HepG2 (cell line): ENCODE results near the gene PCBP2. TPM values are rescaled to one million over a fixed set of nuclear protein-coding genes. Genes with fewer than 3 reads are reported as not detected.
A peak's percentile ranks its signal among the peaks of the same experiment; 100 is the strongest.

Experiments used
- ATAC-seq: fragments of 200-7000 bp; cut with Tn5 transposase; 3 replicates; pipeline ENCODE4 v1.9.1; 2020; ENCODE audit warnings: mild to moderate bottlenecking, moderate library complexity
- BruUV-seq: library from RNA; stranded (reverse); fragments of 400-500 nt; replicated peaks from 2 replicates; lab custom pipeline; 2021; lab: Mats Ljungman, UMichigan
- CTCF ChIA-PET: fragments of 300-600 bp; formaldehyde crosslinking; extraction: SDS; loops from one replicate; lab custom pipeline; 2021; ENCODE audit warnings: low total read pairs, inconsistent platforms, low intra/inter-chr PET ratio; lab: Yijun Ruan, JAX
- POLR2A ChIA-PET: fragments of 350-600 bp; sonication (Branson Sonifier 250); formaldehyde crosslinking; loops from one replicate; lab custom pipeline; 2020; ENCODE audit warnings: antibody characterized with exemption, inconsistent platforms; lab: Yijun Ruan, JAX
- DNase-seq: peaks from one replicate; pipeline ENCODE4 v3.0.0-alpha.2; 2015; ENCODE audit warnings: low spot score
- FAIRE-seq: peaks from 3 replicates; lab custom pipeline; 2011; peaks lifted over from hg19 to GRCh38; lab: Jason Lieb, UNC
- H2AFZ ChIP-seq: one replicate; pipeline ENCODE4 v1.6.1; 2011; ENCODE audit warnings: low read length, inconsistent platforms
- H3K27ac ChIP-seq: fragments of 300-600 bp; 3 replicates; pipeline ENCODE4 v1.8.0; 2011; ENCODE audit warnings: mixed run types, mild to moderate bottlenecking, mixed read lengths, low read length, inconsistent platforms; ENCODE audit not compliant: insufficient read depth; ENCODE audit errors: extremely low read length
- H3K27me3 ChIP-seq, 2 experiments: fragments of 200-600 bp in 1 of 2; 2 replicates in 1 of 2; 3 replicates in 1 of 2; pipeline versions ENCODE4 v1.6.0 to v1.8.0; 2011; ENCODE audit warnings: low read length in 2 of 2, mild to moderate bottlenecking in 2 of 2, moderate library complexity in 2 of 2, inconsistent platforms in 1 of 2; ENCODE audit not compliant: insufficient read depth in 2 of 2, control insufficient read depth in 1 of 2
- H3K36me3 ChIP-seq, 2 experiments: fragments of 200-600 bp in 1 of 2; replicated peaks in 1 of 2; 2 replicates in 1 of 2; 3 replicates in 1 of 2; pipeline versions ENCODE4 v1.5.1 to v1.8.0; 2011; ENCODE audit warnings: low read length in 2 of 2, inconsistent platforms in 1 of 2; ENCODE audit not compliant: insufficient read depth in 2 of 2, control insufficient read depth in 1 of 2
- H3K4me1 ChIP-seq: 2 replicates; pipeline ENCODE4 v1.5.1; 2012; ENCODE audit warnings: low read length, inconsistent platforms; ENCODE audit not compliant: insufficient read depth
- H3K4me2 ChIP-seq: 2 replicates; pipeline ENCODE4 v1.6.0; 2011; ENCODE audit warnings: low read depth, low read length, inconsistent platforms
- H3K4me3 ChIP-seq, 3 experiments: fragments of 200-600 bp in 1 of 3; sonication (generic), shearing (Covaris generic) in 1 of 3; replicated peaks in 1 of 3; 2 replicates each; pipeline ENCODE4 v1.5.1; 2011 to 2016; ENCODE audit warnings: low read length in 3 of 3, inconsistent platforms in 2 of 3, low read depth in 2 of 3, mild to moderate bottlenecking in 2 of 3, control low read depth in 1 of 3, mixed read lengths in 1 of 3; ENCODE audit not compliant: insufficient read depth in 1 of 3
- H3K79me2 ChIP-seq: one replicate; pipeline ENCODE4 v1.6.1; 2011; ENCODE audit warnings: low read length, inconsistent platforms; ENCODE audit not compliant: insufficient read depth
- H3K9ac ChIP-seq: 2 replicates; pipeline ENCODE4 v1.6.0; 2011; ENCODE audit warnings: mild to moderate bottlenecking, low read depth, low read length, inconsistent platforms; ENCODE audit not compliant: insufficient read depth
- H3K9me3 ChIP-seq: 2 replicates; pipeline ENCODE4 v1.5.1; 2012; ENCODE audit warnings: mild to moderate bottlenecking, low read length
- H4K20me1 ChIP-seq: 2 replicates; pipeline ENCODE4 v1.6.0; 2011; ENCODE audit warnings: inconsistent platforms, mild to moderate bottlenecking, low read length, moderate library complexity; ENCODE audit not compliant: insufficient read depth
- ARID3A ChIP-seq: IDR thresholded peaks from 2 replicates; pipeline ENCODE4 v1.6.1; 2012; ENCODE audit warnings: low read depth, low read length, improper control_type of control experiment
- CC2D1A ChIP-seq: sonication (generic); formaldehyde crosslinking; IDR thresholded peaks from 2 replicates; pipeline ENCODE4 v1.8.1; 2023; ENCODE audit warnings: mild to moderate bottlenecking, missing genetic modification reagents
- CREBL2 ChIP-seq: sonication (generic); formaldehyde crosslinking; IDR thresholded peaks from 2 replicates; pipeline ENCODE4 v1.8.1; 2023; ENCODE audit warnings: missing genetic modification reagents, mild to moderate bottlenecking, borderline replicate concordance
- DRAP1 ChIP-seq: IDR thresholded peaks from 2 replicates; pipeline ENCODE4 v1.6.1; 2016; ENCODE audit warnings: missing genetic modification reagents, missing compliant biosample characterization
- NFATC3 ChIP-seq: sonication (generic); formaldehyde crosslinking; IDR thresholded peaks from 2 replicates; pipeline ENCODE4 v1.5.1; 2020; ENCODE audit warnings: mild to moderate bottlenecking, missing genetic modification reagents
- PAF1 ChIP-seq: IDR thresholded peaks from 2 replicates; pipeline ENCODE4 v1.6.1; 2016; ENCODE audit warnings: missing genetic modification reagents, missing compliant biosample characterization
- PHB2 ChIP-seq: fragments of 450-650 bp; IDR thresholded peaks from 2 replicates; pipeline ENCODE4 v1.6.1; 2018; ENCODE audit not compliant: partially characterized antibody
- RBM22 ChIP-seq: fragments of 200-400 bp; formaldehyde crosslinking; optimal IDR thresholded peaks from 2 replicates; pipeline ENCODE3; 2017; ENCODE audit warnings: mild to moderate bottlenecking, low read length, moderate library complexity
- TBX2 ChIP-seq: sonication (generic); formaldehyde crosslinking; IDR thresholded peaks from 2 replicates; pipeline ENCODE4 v1.5.0; 2020; ENCODE audit warnings: missing genetic modification reagents, mild to moderate bottlenecking, borderline replicate concordance
- TP53 ChIP-seq: sonication (generic); formaldehyde crosslinking; conservative IDR thresholded peaks from 2 replicates; pipeline ENCODE4 v1.4.0; 2020; ENCODE audit warnings: missing genetic modification reagents
- ZBED4 ChIP-seq: sonication (generic); formaldehyde crosslinking; IDR thresholded peaks from 2 replicates; pipeline ENCODE4 v1.4.0; 2020; ENCODE audit warnings: missing genetic modification reagents, borderline replicate concordance
- ZFP36 ChIP-seq: fragments of 150-350 bp; IDR thresholded peaks from 2 replicates; pipeline ENCODE4 v1.6.1; 2018; ENCODE audit warnings: borderline replicate concordance, low read length, low read depth; ENCODE audit not compliant: partially characterized antibody
- ZMYM2 ChIP-seq: sonication (generic); formaldehyde crosslinking; IDR thresholded peaks from 2 replicates; pipeline ENCODE4 v1.8.0; 2022; ENCODE audit warnings: mild to moderate bottlenecking, missing genetic modification reagents
- ZNF557 ChIP-seq: sonication (generic); formaldehyde crosslinking; IDR thresholded peaks from 2 replicates; pipeline ENCODE4 v1.4.0; 2020; ENCODE audit warnings: missing genetic modification reagents
- ZNF710 ChIP-seq: sonication (generic); formaldehyde crosslinking; IDR thresholded peaks from 2 replicates; pipeline ENCODE4 v1.5.0; 2020; ENCODE audit warnings: mild to moderate bottlenecking, missing genetic modification reagents, borderline replicate concordance
- ZNF879 ChIP-seq: sonication (generic); formaldehyde crosslinking; IDR thresholded peaks from 2 replicates; pipeline ENCODE4 v1.8.1; 2023; ENCODE audit warnings: missing genetic modification reagents
- WGBS: methylation state at CpG from one replicate; pipeline ENCODE4 v1.1.6; 2017; ENCODE audit warnings: low lambda C conversion rate; 5-methylcytosine and 5-hydroxymethylcytosine counted together
- in situ Hi-C: cut with HindIII; loops from 2 replicates; pipeline ENCODE4 v1.10.0; 2017; ENCODE audit warnings: low pct_unique_long_range_greater_than_20kb; ENCODE audit not compliant: extremely low pct_ligation_motif_present
- intact Hi-C: fragments of 100-400 bp; cut with micrococcal nuclease; formaldehyde crosslinking; loops from one replicate; pipeline ENCODE4 v1.10.0; 2022; ENCODE audit not compliant: unreplicated experiment
- polyA plus RNA-seq, 8 experiments: library from polyadenylated mRNA; depleted of rRNA in 3 of 8; stranded (reverse) in 7 of 8; unstranded in 1 of 8; fragments of >200 nt; fragmentation: Illumina TruSeq in 4 of 8; extraction: Trizol in 4 of 8; gene quantifications; 2 replicates each; pipeline versions ENCODE4 v1.2.1 to v1.2.3, GENCODE V29; 2011 to 2016; ENCODE audit warnings: low read depth in 4 of 8, missing spikeins in 1 of 8, mixed read lengths in 1 of 8; ENCODE audit not compliant: insufficient read depth in 1 of 8
- total RNA-seq, 5 experiments: library from RNA; depleted of rRNA; stranded (reverse); fragments of >200 nt; fragmentation: Illumina TruSeq; extraction: Trizol; gene quantifications; 2 replicates each; pipeline ENCODE4 v1.2.3, GENCODE V29; 2016; ENCODE audit warnings: low read depth in 1 of 5

Gene PCBP2
- total and polyA plus RNA-seq, 2 of the 13 experiments (the other 11 are each of a cell fraction or from before 2014, with no cell fraction given) = 154 to 345 TPM

GRCh38 chr12:53454707-53455106 is 2.8 kb downstream of the PCBP2 start:
- Histone ChIP-seq H3K4me2 (peak overlapping the region; percentile 91), H3K9ac (no peak overlapping the region)
- in situ Hi-C loops = no loop called here
- POLR2A ChIA-PET = interaction anchor here (1.0 to 2.8 kb wide), 6 partner anchors 8 to 75 kb away, joined by 3 to 9 read pairs (median 6); partner anchors contain the start of genes PRR13, SP1 and TARBP2
- intact Hi-C loops = no loop called here
- no peak for TF ChIP-seq ZMYM2 (CRISPR knock-in tag)
- no peak for TF ChIP-seq ZNF710 (CRISPR knock-in tag)
- no peak for TF ChIP-seq TBX2 (CRISPR knock-in tag)
- TF ChIP-seq NFATC3 = no peak
- TF ChIP-seq CC2D1A (CRISPR knock-in tag) = no peak
- TF ChIP-seq PAF1 (CRISPR knock-in tag) = 0 out of 2 replicates have a peak, but pooled peaks have one; percentile 32
- no peak for TF ChIP-seq ZFP36
- no peak for TF ChIP-seq ZBED4 (CRISPR knock-in tag)
- TF ChIP-seq ARID3A = no peak
- no peak for TF ChIP-seq ZNF557 (CRISPR knock-in tag)
- no peak for TF ChIP-seq CREBL2
- TF ChIP-seq DRAP1 (CRISPR knock-in tag) = no peak
- TF ChIP-seq TP53 (CRISPR knock-in tag) = no peak
- no peak for TF ChIP-seq PHB2
- no peak for TF ChIP-seq ZNF879 (CRISPR knock-in tag)
- TF ChIP-seq RBM22 = peak; percentile 13
- TF ChIP-seq, all 625 proteins: peak for 2
- H3K27ac ChIP-seq = no peak overlapping the region
- H2AFZ ChIP-seq = no peak overlapping the region
- no peaks in the 10 kb centered on the region for H3K9me3 ChIP-seq
- WGBS = 81% methylated on average over 3 of the region's 3 CpGs
- CTCF ChIA-PET = no interaction called here
- no peaks in the 10 kb centered on the region for H3K27me3 ChIP-seq
- FAIRE-seq (no peak), ATAC-seq (no peak), DNase-seq (no peak)
- no peak overlapping the region for H3K4me3 ChIP-seq
- no TSS peak for BruUV-seq
- peaks cover 22 to 58% of the 10 kb centered on the region in 2 experiments for H3K36me3 ChIP-seq
- peaks cover 34% of the 10 kb centered on the region for H3K4me1 ChIP-seq
- H3K79me2 ChIP-seq = peaks cover 62% of the 10 kb centered on the region
- peaks cover 56% of the 10 kb centered on the region for H4K20me1 ChIP-seq
